Ovary (tissue), 9 donors: ENCODE data around the gene FADS2. TPM values are rescaled to one million over a fixed set of nuclear protein-coding genes. Genes with fewer than 3 reads are reported as not detected.

Experiments
- DNase-seq, 5 donors: peaks; one replicate each; pipeline ENCODE4 v3.0.0-alpha.2; 2019 to 2020
- H3K27ac ChIP-seq, 2 donors: fragments of 200-600 bp; one replicate each; pipeline versions ENCODE4 v1.5.1 to v1.8.0; 2019 to 2022
- H3K27me3 ChIP-seq: fragments of 200-600 bp; one replicate; pipeline ENCODE4 v1.8.0; 2022
- H3K36me3 ChIP-seq: fragments of 200-600 bp; sonication (generic); one replicate; pipeline ENCODE4 v1.5.1; 2019
- H3K4me1 ChIP-seq: one replicate; pipeline ENCODE4 v1.8.1; 2013; ENCODE audit warnings: mild to moderate bottlenecking, moderate library complexity; ENCODE audit not compliant: insufficient read depth
- H3K4me3 ChIP-seq: fragments of 200-600 bp; sonication (generic); one replicate; pipeline ENCODE4 v1.5.1; 2017
- H3K9me3 ChIP-seq, 2 donors: fragments of 200-600 bp in 1 of 2; sonication (generic) in 1 of 2; one replicate each; pipeline versions ENCODE4 v1.5.1 to v1.8.1; 2013 to 2019; ENCODE audit warnings: mild to moderate bottlenecking in 1 of 2, moderate library complexity in 1 of 2
- CTCF ChIP-seq, 3 donors: fragments of 450-650 bp in 2 of 3; fragments of 200-600 bp in 1 of 3; IDR thresholded peaks; one replicate each; pipeline versions ENCODE4 v1.5.1 to v1.8.0; 2016 to 2022; ENCODE audit warnings: antibody characterized with exemption in 3 of 3, mild to moderate bottlenecking in 1 of 3
- EP300 ChIP-seq: sonication (generic); formaldehyde crosslinking; IDR thresholded peaks from one replicate; pipeline ENCODE4 v1.6.1; 2017; ENCODE audit warnings: antibody characterized with exemption
- POLR2A ChIP-seq: fragments of 450-650 bp; IDR thresholded peaks from one replicate; pipeline ENCODE4 v1.6.1; 2017; ENCODE audit warnings: antibody characterized with exemption, mild to moderate bottlenecking, moderate library complexity
- WGBS, 3 donors: extraction: QIAGEN DNeasy Blood & Tissue Kit in 1 of 3; methylation state at CpG; one replicate each; pipeline versions ENCODE4 v1.1.5 to v1.1.7; 2013 to 2017; 5-methylcytosine and 5-hydroxymethylcytosine counted together
- intact Hi-C, 4 donors: fragments of 100-400 bp; cut with DNase I; formaldehyde crosslinking; loops; one replicate each; pipeline versions ENCODE4 v1.11.0 to v1.15.1; 2022 to 2023
- polyA plus RNA-seq, 2 donors: library from polyadenylated mRNA; stranded (reverse); fragments of 200-250 nt in 1 of 2; fragments of 350-450 nt in 1 of 2; fragmentation: Illumina TruSeq in 1 of 2; extraction: RNeasy Lipid Tissue Mini Kit (QIAGEN cat#74804) in 1 of 2; gene quantifications; one replicate each; pipeline ENCODE4 v1.2.3, GENCODE V29; 2013 to 2014
- total RNA-seq, 7 donors: library from RNA; depleted of rRNA in 2 of 7; stranded (reverse); fragments of >200 nt in 2 of 7; fragmentation: NEBNext Ultra II Directional in 3 of 7; extraction: Animal tissue kit (Norgen Biotek cat#: 25700) in 3 of 7; gene quantifications; one replicate each; pipeline versions ENCODE4 v1.1.0 to v1.2.4, GENCODE V29; 2016 to 2023
- donor health status: DM: no; HTN: no; CAD: no; lungs with moderate emphysema.
- donor health status: DM: no; HTN: no; CAD: no.
- donor health status: Bipolar disorder and iron deficiency.
- donor health status: DM: yes; HTN: yes; CAD: no.
- donor health status: DM: no; HTN: no; CAD: no.
- donor health status: DM: yes; HTN: yes; CAD: no.

FADS2 gene
- total and polyA plus RNA-seq, 9 donors: 6.3 to 298 (median 26.2) TPM

DNA sequence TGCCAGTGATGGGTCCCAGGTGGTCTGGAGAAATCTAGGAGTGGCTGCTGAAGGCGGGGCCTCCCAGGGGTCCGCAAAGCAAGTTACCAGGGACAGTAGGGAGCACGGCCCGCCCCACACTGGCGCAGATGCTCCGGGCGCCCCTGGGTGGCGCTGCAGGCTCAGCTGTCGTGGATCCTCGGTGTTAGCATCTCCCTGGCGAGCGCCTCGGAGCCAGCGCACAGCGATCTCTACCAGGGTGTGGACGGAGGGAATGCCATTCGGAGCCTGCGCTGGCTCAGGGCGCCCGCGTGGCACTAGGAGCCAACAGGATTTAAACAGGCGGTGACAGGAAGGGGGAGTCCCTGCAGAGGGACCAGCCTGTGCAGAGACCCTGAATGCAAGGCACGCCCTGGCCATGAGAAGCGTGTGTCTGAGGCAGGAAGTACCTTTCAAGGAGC lies 43.1 kb downstream of the FADS2 start:
- H3K4me3 ChIP-seq: no peak overlapping the region
- peak; percentile 69 to 86 (median 79) for DNase-seq
- no peaks in the 10 kb centered on the region for H3K27me3 ChIP-seq
- H3K36me3 ChIP-seq: no peaks in the 10 kb centered on the region
- peaks cover 4% of the 10 kb centered on the region for H3K4me1 ChIP-seq
- no peaks in the 10 kb centered on the region for H3K9me3 ChIP-seq
- no peak for TF ChIP-seq EP300
- peak; percentile 59 to 90 (median 89) for TF ChIP-seq CTCF (IDR thresholded peaks at IDR 0.05)
- peak overlapping the region in 1 of 2 donors; percentile 19 for H3K27ac ChIP-seq
- intact Hi-C loops: loop anchor here in 3 of 4 donors (5.0 to 10.0 kb wide), 3 partner anchors 66 to 441 kb away; no protein-coding TSS in a partner anchor
- WGBS, 3 donors: 2 to 3% (median 3%) methylated on average over 24 of the region's 24 CpGs

DNA sequence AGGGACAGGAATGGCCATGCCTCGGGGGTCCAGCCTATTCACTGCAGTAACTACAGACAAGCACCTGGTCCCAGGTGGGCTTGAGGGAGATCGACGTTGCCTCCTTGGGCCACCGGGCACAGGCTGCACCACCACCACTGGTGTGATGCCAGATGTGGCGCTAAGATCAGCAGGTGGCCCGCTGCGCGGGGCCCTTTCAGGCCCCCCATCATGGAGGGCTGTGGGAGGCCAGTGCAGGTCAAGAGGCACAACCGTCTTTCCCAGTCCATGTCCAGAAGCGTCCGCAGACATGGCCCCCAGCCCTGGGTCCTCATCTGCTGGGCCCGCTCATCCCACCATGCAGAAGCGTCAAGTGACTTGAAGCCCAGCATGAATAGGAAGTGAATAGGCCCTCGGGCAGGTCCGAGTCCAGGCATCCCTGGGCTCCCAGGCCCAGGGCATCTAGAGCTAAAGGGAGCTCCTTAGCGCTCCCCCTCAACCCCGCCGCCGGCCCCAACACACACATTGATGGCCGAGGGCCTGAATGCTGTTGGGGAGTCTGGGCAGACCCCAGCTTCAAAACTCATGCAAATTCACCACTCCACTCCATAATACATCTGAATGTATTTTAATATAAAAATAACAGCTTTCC lies 45.0 kb downstream of the FADS2 start:
- Histone ChIP-seq H3K36me3 (no peaks in the 10 kb centered on the region), H3K4me1 (peaks cover 4% of the 10 kb centered on the region), H3K27me3 (no peaks in the 10 kb centered on the region), H3K4me3 (no peak overlapping the region), H3K27ac (no peak overlapping the region), H3K9me3 (no peaks in the 10 kb centered on the region)
- no peak for DNase-seq
- WGBS, 3 donors: 87 to 90% (median 89%) methylated on average over 19 to 20 of the region's 20 CpGs
- TF ChIP-seq POLR2A (no peak), CTCF (IDR thresholded peaks at IDR 0.05) (no peak), EP300 (no peak)
- intact Hi-C loops: loop anchor here in 3 of 4 donors (5.0 to 10.0 kb wide), 3 partner anchors 68 to 439 kb away; no protein-coding TSS in a partner anchor

DNA sequence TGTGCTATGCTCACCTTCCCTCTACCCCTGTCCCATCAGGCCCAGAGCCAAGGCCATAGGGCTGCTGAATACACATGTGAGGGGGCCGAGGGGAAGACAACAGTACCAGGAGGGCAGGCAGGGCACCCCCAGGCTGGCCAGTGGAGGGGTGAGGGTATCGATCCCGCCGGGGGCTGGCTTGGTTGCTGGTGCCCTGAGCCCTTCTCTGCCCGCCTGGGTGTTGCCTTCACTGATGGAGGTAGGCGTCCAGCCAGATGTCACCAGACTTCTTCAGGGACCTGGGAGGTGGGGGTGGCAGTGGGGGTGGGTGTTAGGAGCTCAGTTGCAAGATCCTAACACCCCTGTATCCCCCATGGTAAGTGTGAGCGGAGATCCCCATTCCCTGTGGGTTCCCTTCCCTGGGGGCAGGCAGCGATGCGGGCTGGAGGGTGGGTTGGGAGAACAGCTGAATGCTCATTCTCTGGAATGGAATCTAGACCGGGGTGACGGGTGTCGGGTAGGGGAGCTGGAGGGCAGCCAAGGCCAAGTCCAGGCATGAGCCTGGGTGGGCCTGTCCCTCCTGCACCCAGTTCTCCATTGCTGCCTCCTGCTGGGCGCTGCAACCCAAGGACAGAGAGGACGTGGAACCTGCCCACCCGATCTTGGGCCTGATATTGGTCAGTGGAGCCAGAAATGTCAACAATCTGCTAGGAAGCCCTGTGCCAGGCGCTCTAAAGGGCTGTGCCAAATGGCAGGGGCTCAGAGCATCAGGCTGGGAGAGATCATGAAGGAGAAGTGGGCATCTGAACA lies 45.7 kb downstream of the FADS2 start:
- TF ChIP-seq CTCF (IDR thresholded peaks at IDR 0.05) (no peak), EP300 (no peak), POLR2A (no peak)
- intact Hi-C loops: loop anchor here in 3 of 4 donors (5.0 to 10.0 kb wide), 3 partner anchors 69 to 439 kb away; no protein-coding TSS in a partner anchor
- no peak overlapping the region for H3K27ac ChIP-seq
- no peak overlapping the region for H3K4me3 ChIP-seq
- H3K27me3 ChIP-seq: no peaks in the 10 kb centered on the region
- no peak for DNase-seq
- H3K36me3 ChIP-seq: no peaks in the 10 kb centered on the region
- no peaks in the 10 kb centered on the region for H3K9me3 ChIP-seq
- peaks cover 4% of the 10 kb centered on the region for H3K4me1 ChIP-seq
- 84 to 89% (median 84%) methylated on average over 16 of the region's 16 CpGs for WGBS, 3 donors

- intact Hi-C loops: loop anchor here in 3 of 4 donors (5.0 to 10.0 kb wide), 3 partner anchors 70 to 438 kb away; no protein-coding TSS in a partner anchor
- WGBS, 3 donors: 82 to 88% (median 88%) methylated on average over 12 of the region's 12 CpGs
- no peak for DNase-seq
- Histone ChIP-seq H3K4me1 (peaks cover 4% of the 10 kb centered on the region), H3K36me3 (no peaks in the 10 kb centered on the region), H3K27me3 (no peaks in the 10 kb centered on the region), H3K4me3 (no peak overlapping the region), H3K9me3 (no peaks in the 10 kb centered on the region), H3K27ac (no peak overlapping the region)
- no peak for TF ChIP-seq EP300
- TF ChIP-seq POLR2A: no peak
- TF ChIP-seq CTCF (IDR thresholded peaks at IDR 0.05): no peak
Observed at GRCh38 chr11:61874377-61874809, 46.3 kb downstream of the FADS2 start.
